Inflammatory macrophage treated with lipopolysaccharide for 4 hours (primary cell): ENCODE results near the gene CCDC197.

Experiments used
- DNase-seq: peaks from one replicate; pipeline ENCODE4 v3.0.0-alpha.2; 2020

The CCDC197 gene

DNA sequence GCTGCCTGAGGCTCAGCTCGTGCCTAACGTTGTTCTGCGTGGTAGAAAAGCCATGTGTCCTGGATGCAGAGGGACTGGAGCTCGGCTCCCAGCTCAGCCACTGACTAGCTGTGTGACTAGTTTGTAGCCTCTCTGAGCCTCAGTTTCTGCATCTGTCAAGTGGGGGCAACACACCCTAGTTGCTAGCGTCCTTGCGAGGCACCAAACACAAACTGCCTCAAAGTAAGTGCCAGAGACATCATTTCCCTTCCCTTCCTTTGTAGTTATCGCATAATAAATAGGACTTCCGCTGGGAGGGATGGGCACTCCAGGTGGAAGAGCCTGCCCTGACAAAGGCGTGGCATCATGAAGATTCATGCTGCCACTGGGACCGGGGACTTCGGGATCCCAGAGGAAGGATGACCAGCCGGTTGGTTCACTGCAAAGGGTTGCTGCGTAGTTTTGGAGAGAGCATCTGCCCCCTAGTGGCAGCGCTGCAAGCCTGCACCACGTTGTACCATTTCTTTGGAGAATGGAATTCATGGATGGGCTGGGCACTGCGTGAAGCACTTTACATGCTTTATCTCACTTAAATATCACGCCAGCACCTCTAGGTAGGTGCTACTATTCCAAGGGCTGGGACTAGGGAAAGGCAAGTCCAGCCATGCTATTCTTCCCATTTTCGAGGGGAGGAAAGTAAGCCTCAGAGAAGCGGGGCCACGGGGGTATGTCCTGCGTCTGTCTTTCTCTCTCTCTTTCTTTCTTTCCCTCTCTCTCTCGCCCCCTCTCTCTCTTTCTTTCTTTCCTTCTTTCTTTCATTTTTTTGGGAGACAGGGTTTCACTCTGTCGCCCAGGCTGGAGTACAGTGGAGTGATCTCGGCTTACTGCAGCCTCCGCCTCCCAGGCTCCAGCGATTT is 4.6 kb downstream of the CCDC197 start:
- DNase-seq = peak; percentile 71

DNA sequence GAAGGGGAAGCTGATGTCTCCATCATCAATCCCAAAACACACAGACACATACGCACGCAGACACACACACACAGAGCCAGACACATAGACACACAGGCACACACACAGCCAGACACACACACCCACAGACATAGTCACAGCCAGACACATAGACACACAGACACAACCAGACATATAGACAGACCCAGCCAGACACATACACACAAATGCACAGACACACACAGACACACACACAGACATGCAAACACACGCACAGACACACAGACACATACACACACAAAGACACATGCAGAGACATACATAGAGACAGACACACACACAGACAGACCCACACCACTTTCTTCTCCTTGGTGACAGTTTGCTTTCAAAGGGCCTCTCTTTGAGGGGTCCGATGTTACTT is 6.3 kb downstream of the CCDC197 start:
- no peak for DNase-seq

- no peak for DNase-seq
These were observed 6.9 kb downstream of the CCDC197 start for GRCh38 chr14:94004015-94004414.

DNA sequence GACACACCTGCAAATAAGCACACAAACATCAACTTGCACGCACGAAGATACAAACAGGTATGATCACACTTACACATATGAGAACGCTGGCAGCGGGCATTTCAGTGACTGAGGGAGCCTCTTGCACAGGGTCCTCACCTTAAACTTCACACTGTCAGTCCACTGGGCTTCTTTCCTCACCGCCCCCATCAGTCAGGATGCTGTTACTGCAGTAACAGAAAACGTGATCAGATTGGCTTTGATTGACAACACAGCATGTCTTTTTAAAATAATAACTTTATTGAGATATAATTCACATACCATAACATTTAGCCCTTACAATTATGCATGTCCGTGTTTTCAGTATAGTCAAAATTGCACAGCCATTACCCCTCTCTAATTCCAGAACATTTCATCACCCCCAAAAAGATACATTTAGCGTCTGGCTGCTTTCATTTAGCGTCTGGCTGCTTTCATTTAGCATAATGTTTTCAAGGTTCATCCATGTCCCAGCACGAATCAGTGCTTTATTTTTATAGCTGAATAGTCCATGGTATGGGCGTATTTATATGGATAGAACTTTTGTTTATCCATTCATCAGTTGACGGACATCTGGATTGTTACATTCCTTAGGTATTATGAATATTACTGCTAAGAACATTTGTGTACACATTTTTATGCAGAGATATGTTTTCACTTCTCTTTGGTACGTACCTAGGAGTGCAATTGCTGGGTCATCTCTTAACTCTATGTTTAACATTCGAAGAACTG is 8.4 kb downstream of the CCDC197 start:
- no peak for DNase-seq

DNA sequence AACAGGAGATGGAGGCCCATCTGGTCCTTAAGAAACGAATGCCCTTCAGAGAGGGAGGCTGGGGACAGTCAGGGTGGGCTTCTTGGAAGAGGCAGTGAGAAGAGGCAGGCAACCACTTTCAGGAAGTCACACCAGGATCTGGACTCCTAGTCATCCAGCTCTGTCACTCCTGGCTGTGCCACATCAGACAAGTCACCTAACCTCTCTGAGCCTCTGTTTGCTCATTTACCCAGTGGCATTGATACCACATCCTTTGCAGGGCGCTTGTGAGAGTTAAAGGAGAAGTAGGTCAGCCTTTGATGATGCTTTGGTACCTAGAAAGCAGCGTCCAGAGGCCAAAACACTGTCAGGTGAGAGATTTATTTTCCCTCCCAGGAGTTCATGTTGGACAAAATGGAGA is 11.1 kb downstream of the CCDC197 start:
- DNase-seq = no peak

DNA sequence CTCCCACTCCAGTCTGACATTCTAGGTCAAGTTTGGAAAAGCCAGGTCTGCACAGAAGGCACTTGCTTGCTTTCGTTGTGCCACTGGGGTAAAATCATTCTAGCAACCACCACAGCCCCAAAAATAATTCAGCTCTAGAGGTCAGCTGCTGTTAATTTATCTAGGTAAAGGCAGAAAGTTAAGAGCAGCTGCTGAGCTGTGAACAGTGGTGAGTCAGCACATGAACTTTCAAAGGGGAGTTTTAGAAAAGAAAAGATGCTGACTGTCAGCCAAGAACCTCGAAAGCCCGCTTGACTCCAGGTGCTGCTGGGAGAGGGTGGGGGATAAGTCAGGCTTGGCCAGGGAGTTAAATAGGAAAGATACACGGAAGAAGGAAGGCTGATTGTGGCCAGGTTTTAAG is 12.7 kb downstream of the CCDC197 start:
- no peak for DNase-seq

- no peak for DNase-seq
These were observed 13.5 kb downstream of the CCDC197 start for GRCh38 chr14:94010625-94011024.

- DNase-seq = no peak
These were observed 14.7 kb downstream of the CCDC197 start for GRCh38 chr14:94011795-94012194.

- DNase-seq = no peak
These were observed 17.3 kb downstream of the CCDC197 start for GRCh38 chr14:94014382-94014781.

DNA sequence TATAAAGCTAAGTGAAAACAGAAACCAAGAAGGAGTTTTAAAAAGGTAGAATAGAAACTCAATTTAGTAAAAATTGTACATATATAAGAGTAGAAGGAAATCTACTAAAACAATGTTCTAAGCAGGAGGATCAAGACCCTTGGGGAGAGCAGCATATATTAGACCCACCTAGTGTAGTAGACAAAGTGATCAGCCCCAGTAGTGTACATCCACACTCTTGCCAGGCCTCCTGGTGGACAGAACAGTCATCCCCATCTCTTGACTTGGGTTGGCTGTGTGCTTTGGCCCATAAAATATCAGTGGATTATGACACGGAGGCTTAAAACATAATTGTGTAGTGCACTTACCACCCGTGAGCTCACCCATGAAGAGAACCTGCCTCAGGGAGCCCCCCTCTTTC is 18.1 kb downstream of the CCDC197 start:
- no peak for DNase-seq

GRCh38 chr14:94016446-94016976 is 19.4 kb downstream of the CCDC197 start:
- DNase-seq = no peak

GRCh38 chr14:94018308-94018707 is 21.2 kb downstream of the CCDC197 start:
- no peak for DNase-seq

DNA sequence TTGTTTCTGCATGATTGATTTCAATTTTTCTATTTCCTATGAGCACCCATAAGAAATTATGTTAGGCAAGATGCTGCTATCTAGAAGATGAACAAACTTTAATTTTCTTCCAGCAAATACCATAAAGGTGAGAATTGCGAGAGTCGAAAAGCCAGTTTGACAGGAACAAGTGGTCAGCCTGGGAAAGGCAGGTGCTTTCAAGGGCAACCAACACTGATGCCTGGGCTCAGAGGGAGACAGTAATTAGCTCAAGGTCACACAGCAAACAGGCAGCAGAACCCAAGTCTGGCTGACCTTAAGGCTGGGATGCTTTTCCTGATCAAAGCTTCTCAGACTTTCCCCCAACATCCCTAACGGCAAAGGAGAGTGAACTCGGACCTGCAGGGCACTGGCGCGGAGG is 22.2 kb downstream of the CCDC197 start:
- DNase-seq = no peak

- DNase-seq = no peak
These were observed 23.2 kb downstream of the CCDC197 start for GRCh38 chr14:94020267-94020666.

- peak; percentile 91 for DNase-seq
These were observed 23.9 kb downstream of the CCDC197 start for GRCh38 chr14:94021001-94021400.

GRCh38 chr14:94021416-94022157 is 24.5 kb downstream of the CCDC197 start:
- peak; percentile 77 for DNase-seq

DNA sequence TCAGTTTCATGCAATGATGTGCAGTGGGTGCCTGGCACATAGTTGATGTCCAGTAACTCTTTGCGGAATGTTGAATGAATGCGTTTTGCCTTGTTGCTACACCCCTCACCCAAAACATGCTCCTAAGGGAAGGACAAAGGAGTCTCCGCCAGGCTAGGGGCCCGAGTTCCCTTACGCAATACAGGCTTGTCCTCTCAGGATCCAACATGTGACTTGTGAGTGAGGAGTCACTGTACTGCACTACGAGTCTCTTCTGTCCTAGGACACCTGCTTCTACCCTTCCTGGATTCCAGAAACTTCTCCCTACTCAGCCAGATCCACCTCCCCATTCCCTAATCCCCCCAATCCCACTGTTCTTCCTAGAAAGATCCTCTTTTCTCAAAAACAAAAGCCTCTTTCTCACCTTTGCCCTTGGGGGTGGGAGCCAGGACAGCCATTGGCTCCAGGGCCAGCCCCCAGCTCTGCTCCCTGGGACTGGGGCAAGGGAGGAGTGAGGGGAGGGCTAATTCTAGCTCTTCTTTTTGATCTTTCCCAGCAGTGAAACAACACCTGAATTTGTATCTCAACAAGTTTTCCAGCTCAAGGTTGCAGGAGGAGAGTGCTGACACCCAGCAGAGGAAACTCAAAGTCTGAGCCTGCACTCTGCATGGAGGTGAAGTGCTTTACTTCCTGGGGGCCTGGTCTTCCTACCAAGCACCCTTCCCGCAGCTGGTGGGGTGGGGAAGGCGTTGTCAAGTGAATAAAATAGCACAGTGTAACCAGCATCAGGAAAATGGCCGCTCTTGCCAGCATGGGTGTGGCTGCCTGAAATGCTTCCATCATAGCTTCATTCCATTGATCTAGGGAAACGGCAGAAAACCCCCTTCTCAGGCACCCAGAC is 25.7 kb downstream of the CCDC197 start:
- peak; percentile 47 for DNase-seq

GRCh38 chr14:94024549-94024948 is 27.4 kb downstream of the CCDC197 start:
- DNase-seq = no peak

DNA sequence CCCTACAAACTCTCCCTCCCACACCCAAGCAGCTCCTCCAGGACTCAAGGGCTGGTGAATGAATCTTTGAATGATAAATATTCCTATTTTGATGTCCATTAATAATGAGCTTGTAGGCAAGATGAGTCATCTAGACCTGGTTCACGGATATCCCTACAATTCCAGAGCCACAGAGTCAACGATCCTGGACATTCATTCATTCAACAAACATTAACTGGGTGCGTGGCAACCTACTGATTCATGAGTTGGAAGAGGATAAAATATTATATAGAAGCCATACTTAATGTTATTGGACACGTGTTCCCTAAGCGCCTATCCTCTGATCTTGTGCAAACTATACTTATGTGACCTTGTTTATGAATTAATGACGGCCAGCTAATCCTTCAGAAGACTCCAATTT is 28.6 kb downstream of the CCDC197 start:
- no peak for DNase-seq

GRCh38 chr14:94026173-94026888 is 29.2 kb downstream of the CCDC197 start, which contains the start of gene OTUB2:
Gene OTUB2 (plus strand): TSS chr14:94026340. CDS start chr14:94026538, 198 bp downstream.
- peak; percentile 97 for DNase-seq

DNA sequence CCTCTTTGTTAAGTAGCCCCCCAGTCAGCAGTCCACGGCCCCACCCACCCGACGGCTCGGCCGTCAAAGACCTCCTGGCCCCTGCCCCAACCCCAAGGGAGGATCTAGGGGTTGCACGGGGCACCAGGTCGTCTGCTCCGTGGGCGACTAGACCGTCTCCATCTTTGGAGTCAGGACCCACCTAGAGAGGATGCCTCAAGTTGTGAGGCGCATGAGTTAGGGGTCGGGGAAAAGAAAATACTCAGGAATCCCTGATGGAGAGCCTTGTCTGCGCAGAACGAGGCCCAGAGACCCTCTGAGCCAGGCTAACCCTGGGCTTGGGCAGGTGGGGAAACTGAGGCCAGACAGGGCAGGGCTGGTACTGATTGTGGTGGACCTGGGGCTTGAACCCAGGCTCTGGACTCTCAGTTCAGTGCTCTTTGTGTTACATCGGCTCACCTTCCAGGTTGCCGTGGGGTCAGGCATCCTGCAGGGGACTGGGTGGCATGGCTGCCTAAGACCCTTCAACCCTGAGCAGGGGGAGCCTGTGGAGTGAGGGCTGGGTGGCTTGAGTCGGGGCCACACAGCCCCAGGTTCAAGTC is 29.9 kb downstream of the CCDC197 start:
- DNase-seq = no peak
